Glutamatergic neuron (in vitro differentiated cells): ENCODE results near the gene TEAD4. TPM values are rescaled to one million over a fixed set of nuclear protein-coding genes. Genes with fewer than 3 reads are reported as not detected.

Experiments
- DNase-seq: peaks from one replicate; pipeline ENCODE4 v3.0.0; 2022
- H3K27ac Mint-ChIP-seq: one replicate; pipeline ENCODE4 v1.8.0; 2020; ENCODE audit warnings: mild to moderate bottlenecking, mixed read lengths, inconsistent platforms; ENCODE audit not compliant: unreplicated experiment
- H3K27me3 Mint-ChIP-seq: one replicate; pipeline ENCODE4 v1.8.0; 2020; ENCODE audit warnings: mild to moderate bottlenecking, moderate library complexity, mixed read lengths, inconsistent platforms; ENCODE audit not compliant: unreplicated experiment
- H3K36me3 Mint-ChIP-seq: one replicate; pipeline ENCODE4 v1.8.0; 2020; ENCODE audit warnings: mild to moderate bottlenecking, mixed read lengths, inconsistent platforms; ENCODE audit not compliant: unreplicated experiment
- H3K4me1 Mint-ChIP-seq: one replicate; pipeline ENCODE4 v1.8.0; 2020; ENCODE audit warnings: mild to moderate bottlenecking, low read depth, mixed read lengths, inconsistent platforms; ENCODE audit not compliant: unreplicated experiment
- H3K4me3 Mint-ChIP-seq: one replicate; pipeline ENCODE4 v1.8.0; 2020; ENCODE audit warnings: mild to moderate bottlenecking, mixed read lengths, inconsistent platforms; ENCODE audit not compliant: unreplicated experiment
- H3K9me3 Mint-ChIP-seq: one replicate; pipeline ENCODE4 v1.8.0; 2020; ENCODE audit warnings: mild to moderate bottlenecking, moderate library complexity, mixed read lengths, inconsistent platforms; ENCODE audit not compliant: unreplicated experiment
- CTCF ChIP-seq: fragments of 200-600 bp; sonication (generic); IDR thresholded peaks from one replicate; pipeline ENCODE4 v1.5.0; 2021; ENCODE audit not compliant: partially characterized antibody, unreplicated experiment
- total RNA-seq: library from RNA; stranded (reverse); fragmentation: NEBNext Ultra II Directional; extraction: Animal tissue kit (Norgen Biotek cat#: 25700); gene quantifications from one replicate; pipeline ENCODE4 v1.2.1, GENCODE V29; 2021; ENCODE audit not compliant: unreplicated experiment

The TEAD4 gene
- total RNA-seq, 1 donor from 2014 or later: 3.8 TPM

DNA sequence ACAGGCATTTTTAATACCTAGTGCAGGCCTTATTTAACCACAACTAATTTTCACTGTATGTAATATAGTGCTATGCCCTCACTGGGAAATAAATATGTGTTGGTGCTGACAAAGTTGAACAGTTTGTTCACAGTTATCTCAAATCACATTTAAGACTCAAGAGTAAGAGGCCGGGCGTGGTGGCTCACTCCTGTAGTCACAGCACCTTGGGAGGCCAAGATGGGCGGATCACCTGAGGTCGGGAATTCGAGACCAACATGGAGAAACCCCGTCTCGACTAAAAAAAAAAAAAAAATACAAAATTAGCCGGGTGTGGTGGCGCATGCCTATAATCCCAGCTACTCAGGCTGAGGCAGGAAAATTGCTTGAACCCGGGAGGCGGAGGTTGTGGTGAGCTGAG lies 22.9 kb upstream of the TEAD4 start:
- Mint-ChIP-seq H3K4me1 (no peaks in the 10 kb centered on the region), H3K27ac (no peak overlapping the region), H3K9me3 (no peaks in the 10 kb centered on the region), H3K27me3 (no peaks in the 10 kb centered on the region), H3K36me3 (no peaks in the 10 kb centered on the region), H3K4me3 (no peak overlapping the region)
- no peak for DNase-seq
- TF ChIP-seq CTCF: no peak

DNA sequence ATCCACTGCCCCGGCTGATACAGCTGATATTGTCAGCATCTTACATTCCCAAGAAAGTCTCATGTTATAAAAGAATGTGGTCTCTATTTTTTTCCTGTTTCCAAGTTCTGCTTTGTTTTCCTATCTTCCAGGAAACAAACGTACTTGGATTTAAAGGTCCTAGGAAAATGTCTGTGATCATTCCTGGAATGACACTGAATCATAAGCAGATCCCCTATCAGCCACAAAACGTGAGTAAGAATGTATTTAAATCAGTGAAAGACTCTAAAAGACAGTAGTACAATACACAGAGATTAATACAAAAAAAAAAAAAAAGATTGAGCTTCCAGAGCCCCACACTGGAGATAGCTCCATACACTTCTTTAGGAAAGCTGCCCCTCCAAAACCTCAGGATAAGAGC lies 21.7 kb upstream of the TEAD4 start:
- no peaks in the 10 kb centered on the region for H3K36me3 Mint-ChIP-seq
- H3K27me3 Mint-ChIP-seq: no peaks in the 10 kb centered on the region
- no peak for TF ChIP-seq CTCF
- no peak overlapping the region for H3K4me3 Mint-ChIP-seq
- H3K9me3 Mint-ChIP-seq: no peaks in the 10 kb centered on the region
- H3K4me1 Mint-ChIP-seq: no peaks in the 10 kb centered on the region
- no peak for DNase-seq
- no peak overlapping the region for H3K27ac Mint-ChIP-seq

DNA sequence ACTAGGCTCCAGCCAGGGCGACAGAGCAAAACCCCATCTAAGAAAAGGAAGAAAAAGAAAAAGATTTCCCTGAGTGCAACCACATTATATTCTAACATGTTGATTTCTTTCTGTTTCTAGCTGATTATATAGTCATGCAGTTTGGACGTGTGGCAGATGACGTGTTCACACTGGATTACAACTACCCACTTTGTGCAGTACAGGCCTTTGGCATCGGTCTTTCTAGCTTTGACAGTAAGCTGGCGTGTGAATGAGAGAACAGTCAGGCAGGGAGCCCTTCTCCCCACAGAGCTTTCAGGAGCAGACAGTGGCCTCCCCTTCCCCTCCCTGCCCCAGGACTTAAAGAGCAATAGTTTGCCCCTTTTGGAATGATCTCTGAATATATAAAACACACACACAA lies 20.0 kb upstream of the TEAD4 start:
- Mint-ChIP-seq H3K4me1 (no peaks in the 10 kb centered on the region), H3K27me3 (no peaks in the 10 kb centered on the region), H3K4me3 (no peak overlapping the region), H3K27ac (no peak overlapping the region), H3K9me3 (no peaks in the 10 kb centered on the region), H3K36me3 (no peaks in the 10 kb centered on the region)
- DNase-seq: no peak
- no peak for TF ChIP-seq CTCF

GRCh38 chr12:2940564-2940963 lies 18.6 kb upstream of the TEAD4 start:
- H3K27me3 Mint-ChIP-seq: no peaks in the 10 kb centered on the region
- DNase-seq: no peak

DNA sequence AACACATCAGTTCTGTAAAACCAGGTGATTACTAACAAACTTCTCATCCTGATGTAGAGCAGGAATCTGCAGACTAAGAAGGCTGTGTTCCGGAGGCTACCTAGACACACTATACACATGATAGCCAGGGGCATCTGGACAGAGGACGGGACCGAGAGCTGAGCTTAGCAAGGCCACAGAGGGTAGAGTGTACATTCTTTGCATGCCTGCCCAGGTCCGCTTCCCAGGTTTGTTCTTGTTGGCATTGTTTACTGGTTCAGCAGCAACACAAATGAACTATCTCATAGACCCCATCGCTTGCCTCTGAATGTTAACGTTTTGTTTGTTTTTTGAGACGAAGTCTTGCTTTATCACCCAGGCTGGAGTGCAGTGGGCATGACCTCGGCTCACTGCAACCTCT lies 17.7 kb upstream of the TEAD4 start:
- peaks cover 4% of the 10 kb centered on the region for H3K9me3 Mint-ChIP-seq
- no peaks in the 10 kb centered on the region for H3K27me3 Mint-ChIP-seq
- DNase-seq: no peak
- no peak overlapping the region for H3K27ac Mint-ChIP-seq
- H3K4me3 Mint-ChIP-seq: no peak overlapping the region
- no peaks in the 10 kb centered on the region for H3K4me1 Mint-ChIP-seq
- no peak for TF ChIP-seq CTCF
- H3K36me3 Mint-ChIP-seq: no peaks in the 10 kb centered on the region

More at GRCh38 chr12:2940564-2940963, 18.6 kb upstream of the TEAD4 start:
- Mint-ChIP-seq H3K9me3 (peaks cover 4% of the 10 kb centered on the region), H3K4me1 (no peaks in the 10 kb centered on the region), H3K36me3 (no peaks in the 10 kb centered on the region), H3K4me3 (no peak overlapping the region), H3K27ac (no peak overlapping the region)
- no peak for TF ChIP-seq CTCF
